ENCODE data around the gene SPEM2. TPM values are rescaled to one million over a fixed set of nuclear protein-coding genes. Genes with fewer than 3 reads are reported as not detected.
A peak's percentile ranks its signal among the peaks of the same experiment; 100 is the strongest.

The SPEM2 gene
- total RNA-seq: not detected

- TF ChIP-seq, protein P1, sequence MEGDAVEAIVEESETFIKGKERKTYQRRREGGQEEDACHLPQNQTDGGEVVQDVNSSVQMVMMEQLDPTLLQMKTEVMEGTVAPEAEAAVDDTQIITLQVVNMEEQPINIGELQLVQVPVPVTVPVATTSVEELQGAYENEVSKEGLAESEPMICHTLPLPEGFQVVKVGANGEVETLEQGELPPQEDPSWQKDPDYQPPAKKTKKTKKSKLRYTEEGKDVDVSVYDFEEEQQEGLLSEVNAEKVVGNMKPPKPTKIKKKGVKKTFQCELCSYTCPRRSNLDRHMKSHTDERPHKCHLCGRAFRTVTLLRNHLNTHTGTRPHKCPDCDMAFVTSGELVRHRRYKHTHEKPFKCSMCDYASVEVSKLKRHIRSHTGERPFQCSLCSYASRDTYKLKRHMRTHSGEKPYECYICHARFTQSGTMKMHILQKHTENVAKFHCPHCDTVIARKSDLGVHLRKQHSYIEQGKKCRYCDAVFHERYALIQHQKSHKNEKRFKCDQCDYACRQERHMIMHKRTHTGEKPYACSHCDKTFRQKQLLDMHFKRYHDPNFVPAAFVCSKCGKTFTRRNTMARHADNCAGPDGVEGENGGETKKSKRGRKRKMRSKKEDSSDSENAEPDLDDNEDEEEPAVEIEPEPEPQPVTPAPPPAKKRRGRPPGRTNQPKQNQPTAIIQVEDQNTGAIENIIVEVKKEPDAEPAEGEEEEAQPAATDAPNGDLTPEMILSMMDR (IDR thresholded peaks at IDR 0.05): no peak
- TF ChIP-seq POLR2A (IDR thresholded peaks at IDR 0.05): no peak
- no peaks in the 10 kb centered on the region for H3K27me3 ChIP-seq
- no peak within 1 kb of the TSS for H3K27ac ChIP-seq
- no peaks in the 10 kb centered on the region for H3K4me1 ChIP-seq
- no peak within 1 kb of the TSS for H3K4me3 ChIP-seq
- DNase-seq: no peak
- no peaks in the 10 kb centered on the region for H3K36me3 ChIP-seq
- no peaks in the 10 kb centered on the region for H3K9me3 ChIP-seq
- intact Hi-C loops (cut with DNase I; ENCODE audit: low total_unique reads): no loop called here
These were observed at the start of gene SPEM2 for GRCh38 chr17:7425316-7425715. TSS of gene SPEM2 (plus strand) at chr17:7425616. CDS start at chr17:7425689, 73 bp downstream.

DNA sequence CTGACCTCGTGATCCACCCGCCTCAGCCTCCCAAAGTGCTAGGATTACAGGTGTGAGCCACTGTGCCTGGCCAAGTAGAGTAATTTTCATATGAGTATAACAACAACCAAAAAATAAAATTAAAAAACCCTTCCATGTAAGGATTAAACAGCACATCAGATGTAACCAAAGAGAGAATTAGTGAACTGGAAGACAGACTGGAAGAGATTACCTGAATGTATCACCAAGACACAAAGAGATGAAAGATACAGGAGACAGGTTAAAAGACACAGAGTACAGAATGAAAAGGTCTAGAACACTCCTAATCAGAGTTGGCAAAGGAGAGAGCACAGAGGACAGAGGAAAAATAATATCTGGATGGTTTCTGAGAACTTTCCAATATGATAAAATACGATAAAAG is 46.3 kb upstream of the SPEM2 start:
- DNase-seq: no peak
- no peak overlapping the region for H3K27ac ChIP-seq
- TF ChIP-seq POLR2A (IDR thresholded peaks at IDR 0.05): no peak
- TF ChIP-seq, protein P1 (IDR thresholded peaks at IDR 0.05): no peak
- H3K4me1 ChIP-seq: peaks cover 0 to 7% of the 10 kb centered on the region in 2 donors
- H3K27me3 ChIP-seq: no peaks in the 10 kb centered on the region
- no peak overlapping the region for H3K4me3 ChIP-seq
- H3K9me3 ChIP-seq: no peaks in the 10 kb centered on the region
- intact Hi-C loops (cut with DNase I; ENCODE audit: low total_unique reads): no loop called here
- H3K36me3 ChIP-seq: no peaks in the 10 kb centered on the region

DNA sequence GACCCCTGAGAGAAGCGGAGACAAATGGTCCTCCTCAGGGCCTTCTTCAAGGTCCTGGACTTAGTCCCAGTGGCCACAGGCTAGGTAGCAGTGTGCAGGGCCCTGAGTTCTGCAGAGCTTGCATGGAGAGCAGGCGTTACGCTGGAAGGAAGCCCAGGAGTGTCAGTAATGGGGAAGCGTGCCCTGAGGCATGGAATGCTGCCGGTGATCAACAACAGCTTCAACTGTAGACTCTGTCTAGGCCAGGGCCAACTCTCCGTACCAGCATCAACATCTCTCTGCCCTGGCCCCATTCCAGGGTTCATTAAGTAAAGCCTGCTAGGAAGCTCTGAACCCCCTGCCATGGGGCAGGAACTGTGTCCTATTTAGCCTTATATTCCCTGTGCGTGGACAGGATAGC is 45.1 kb upstream of the SPEM2 start:
- Histone ChIP-seq H3K9me3 (no peaks in the 10 kb centered on the region), H3K27me3 (no peaks in the 10 kb centered on the region), H3K4me3 (peak overlapping the region; percentile 13 to 43), H3K27ac (peak overlapping the region in 1 of 2 donors; percentile 64), H3K4me1 (peaks cover 0 to 11% of the 10 kb centered on the region in 2 donors), H3K36me3 (no peaks in the 10 kb centered on the region)
- no peak for DNase-seq
- intact Hi-C loops (cut with DNase I; ENCODE audit: low total_unique reads): no loop called here
- TF ChIP-seq, protein P1 (IDR thresholded peaks at IDR 0.05): no peak
- TF ChIP-seq POLR2A (IDR thresholded peaks at IDR 0.05): no peak

GRCh38 chr17:7380855-7381683 is 44.3 kb upstream of the SPEM2 start, which contains the start of gene TNK1:
TSS of gene TNK1 (plus strand) at chr17:7381089. CDS start at chr17:7382927, 1,838 bp downstream.
- intact Hi-C loops (cut with DNase I; ENCODE audit: low total_unique reads): no loop called here
- peak within 1 kb of the TSS; percentile 13 to 43 for H3K4me3 ChIP-seq
- H3K9me3 ChIP-seq: no peaks in the 10 kb centered on the region
- TF ChIP-seq POLR2A (IDR thresholded peaks at IDR 0.05): peak in 1 of 2 donors; percentile 48
- TF ChIP-seq, protein P1 (IDR thresholded peaks at IDR 0.05): no peak
- no peaks in the 10 kb centered on the region for H3K36me3 ChIP-seq
- H3K27ac ChIP-seq: peak within 1 kb of the TSS in 1 of 2 donors; percentile 64
- no peaks in the 10 kb centered on the region for H3K27me3 ChIP-seq
- DNase-seq: peak; percentile 49 to 56
- H3K4me1 ChIP-seq: peaks cover 0 to 11% of the 10 kb centered on the region in 2 donors

DNA sequence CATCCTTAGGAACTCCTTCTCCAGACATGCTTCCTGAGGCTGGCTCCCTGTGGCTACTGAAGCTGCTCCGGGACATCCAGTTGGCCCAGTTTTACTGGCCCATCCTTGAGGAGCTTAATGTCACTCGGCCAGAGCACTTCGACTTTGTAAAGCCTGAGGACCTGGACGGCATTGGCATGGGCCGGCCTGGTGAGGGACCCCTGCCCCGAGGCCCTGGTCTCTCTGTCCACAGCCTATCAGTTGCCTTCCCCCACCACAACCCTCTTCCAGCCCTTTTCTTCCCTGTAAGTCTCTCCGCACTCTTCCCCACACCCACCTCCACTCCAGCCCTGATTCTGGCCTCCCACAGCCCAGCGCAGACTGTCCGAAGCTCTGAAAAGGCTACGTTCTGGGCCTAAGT is 42.5 kb upstream of the SPEM2 start:
- Histone ChIP-seq H3K27me3 (no peaks in the 10 kb centered on the region), H3K4me1 (peaks cover 0 to 11% of the 10 kb centered on the region in 2 donors), H3K36me3 (no peaks in the 10 kb centered on the region), H3K4me3 (no peak overlapping the region), H3K27ac (no peak overlapping the region), H3K9me3 (no peaks in the 10 kb centered on the region)
- no peak for DNase-seq
- no peak for TF ChIP-seq POLR2A (IDR thresholded peaks at IDR 0.05)
- TF ChIP-seq, protein P1 (IDR thresholded peaks at IDR 0.05): no peak
- intact Hi-C loops (cut with DNase I; ENCODE audit: low total_unique reads): no loop called here
